Sigmoid colon (tissue), 4 donors: ENCODE measurements around the gene SBF2.

ENCODE experiments used
- CTCF ChIP-seq, 4 experiments: fragments of 450-650 bp in 3 of 4; fragments of 200-600 bp in 1 of 4; IDR thresholded peaks; one replicate each; pipeline ENCODE4 v1.5.1; 2016 to 2019; ENCODE audit warnings: antibody characterized with exemption in 4 of 4, mild to moderate bottlenecking in 3 of 4, moderate library complexity in 2 of 4
- EP300 ChIP-seq, 4 donors: sonication (generic); formaldehyde crosslinking; IDR thresholded peaks; one replicate each; pipeline ENCODE4 v1.6.1; 2017; ENCODE audit warnings: antibody characterized with exemption in 4 of 4
- POLR2AphosphoS5 ChIP-seq, 4 donors: sonication (generic); formaldehyde crosslinking; IDR thresholded peaks; one replicate each; pipeline ENCODE4 v1.6.1; 2017; ENCODE audit warnings: antibody characterized with exemption in 4 of 4

DNA sequence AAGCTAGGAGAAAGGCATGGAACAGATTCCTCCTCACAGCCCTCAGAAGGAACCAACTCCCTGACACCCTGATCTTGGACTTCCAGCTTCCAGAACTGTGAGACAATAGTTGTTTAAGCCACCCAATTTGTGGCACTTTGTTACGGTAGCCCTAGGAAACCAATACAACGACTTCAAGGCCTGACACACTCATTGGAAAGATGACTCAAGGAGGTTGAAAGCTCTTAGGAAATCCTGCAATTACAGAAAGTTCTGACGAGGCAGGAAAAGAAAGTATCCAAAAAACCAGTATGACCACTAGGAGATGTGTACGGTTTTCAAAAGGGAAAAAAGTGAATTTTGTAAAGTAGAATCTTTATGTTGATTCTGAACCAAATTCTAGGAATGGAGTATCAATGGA lies 468.7 kb downstream of the SBF2 start:
- no peak for TF ChIP-seq CTCF (IDR thresholded peaks at IDR 0.05)
- no peak for TF ChIP-seq EP300 (IDR thresholded peaks at IDR 0.05)
- TF ChIP-seq POLR2AphosphoS5 (IDR thresholded peaks at IDR 0.05): no peak
